ENCODE results near the gene CYP8B1.

The CYP8B1 gene

DNA sequence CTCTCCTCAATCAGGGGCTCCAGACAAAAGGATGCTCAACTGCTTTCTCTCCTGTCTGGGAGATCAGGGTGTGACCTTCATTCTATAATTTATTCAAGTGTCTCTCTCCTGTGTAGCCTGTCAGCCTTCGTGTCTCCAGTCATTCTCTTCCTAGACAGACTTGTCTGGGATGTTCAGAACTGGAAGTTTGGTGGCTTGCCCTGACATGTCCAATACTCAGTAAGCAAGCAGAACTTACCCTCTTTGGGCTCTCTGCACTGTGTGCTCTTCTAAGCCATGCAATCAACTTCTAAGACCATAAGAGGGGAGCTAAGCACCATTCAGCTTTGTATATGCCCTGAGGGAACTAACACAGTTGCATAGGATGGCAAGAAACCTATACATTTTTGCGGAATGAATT, 52.3 kb downstream of the CYP8B1 start:
- no peak for DNase-seq (ENCODE audit: low read depth in 2 of 2)

DNA sequence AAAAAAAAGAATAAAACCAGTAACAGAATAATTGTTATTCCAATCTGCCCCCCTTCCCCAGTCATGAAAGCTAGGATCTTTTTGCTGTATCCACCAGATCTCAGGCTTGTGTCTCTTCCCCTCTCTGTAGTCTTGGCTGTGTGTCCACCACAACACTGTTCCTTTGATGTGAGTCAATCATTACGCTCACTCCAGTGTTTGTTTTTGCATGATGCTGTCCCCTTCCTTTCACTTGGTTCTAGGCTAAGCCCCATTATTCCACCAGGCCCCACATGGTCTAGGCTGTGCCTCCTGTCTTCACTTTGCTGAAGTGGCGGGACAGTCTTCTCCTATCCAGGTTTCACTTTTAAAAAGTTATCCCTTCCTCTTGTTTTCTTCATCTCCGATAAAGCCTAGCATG, 52.9 kb downstream of the CYP8B1 start:
- DNase-seq (ENCODE audit: low read depth in 2 of 2): no peak

All from stimulated activated CD8-positive, alpha-beta memory T cell treated with anti-CD3 and anti-CD28 coated beads, Interleukin-15, amount 100 ng/mL, for 4 hours (primary cell).